Measurements from ENCODE around the gene ARHGEF4.
A peak's percentile ranks its signal among the peaks of the same experiment; 100 is the strongest.
"Not testable (repeated sequence)": the region's sequence is repeated elsewhere in the genome, so short reads cannot be mapped to it uniquely, and the experiment has no call there.

The ARHGEF4 gene

DNA sequence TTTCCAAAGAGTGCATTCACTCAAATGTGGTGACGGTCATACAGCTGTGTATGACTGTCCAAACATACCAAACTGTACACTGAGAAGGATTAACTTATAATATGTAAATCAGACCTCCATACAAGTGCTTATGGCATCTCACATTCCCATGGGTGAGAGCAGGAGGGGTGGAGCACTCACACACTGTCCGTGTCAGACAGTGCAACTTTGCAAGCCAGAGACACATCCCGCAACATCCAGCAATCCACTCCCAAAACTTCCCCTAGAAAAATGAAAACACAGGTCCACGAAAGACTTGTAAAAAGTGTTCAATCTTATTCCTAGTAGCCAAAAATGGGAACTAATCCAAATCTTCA is 220.2 kb downstream of the ARHGEF4 start:
- no peak for DNase-seq

- DNase-seq, result no peak
These were observed 221.6 kb downstream of the ARHGEF4 start for GRCh38 chr2:131058214-131058843.

DNA sequence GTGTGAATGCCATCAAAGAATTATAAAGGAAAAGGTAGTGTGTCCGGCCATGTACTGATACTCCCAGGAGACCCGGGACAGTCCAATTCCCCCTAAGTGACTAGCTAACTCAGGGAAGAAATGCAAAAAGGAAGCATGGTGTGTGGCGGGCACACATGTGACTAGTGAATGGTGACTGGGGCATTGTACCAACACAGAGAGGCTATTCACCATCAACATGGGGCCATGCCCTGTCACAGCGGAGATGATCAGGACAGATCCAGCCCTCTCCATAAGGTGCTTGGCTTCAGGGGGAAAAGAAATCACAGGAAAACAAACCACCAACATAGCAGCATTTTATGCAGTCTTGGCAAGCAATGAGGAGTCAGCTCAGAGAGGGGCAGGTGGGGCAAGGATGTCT is 222.2 kb downstream of the ARHGEF4 start:
- no peak for DNase-seq

GRCh38 chr2:131063501-131064283 is 227.0 kb downstream of the ARHGEF4 start:
- DNase-seq, result no peak

DNA sequence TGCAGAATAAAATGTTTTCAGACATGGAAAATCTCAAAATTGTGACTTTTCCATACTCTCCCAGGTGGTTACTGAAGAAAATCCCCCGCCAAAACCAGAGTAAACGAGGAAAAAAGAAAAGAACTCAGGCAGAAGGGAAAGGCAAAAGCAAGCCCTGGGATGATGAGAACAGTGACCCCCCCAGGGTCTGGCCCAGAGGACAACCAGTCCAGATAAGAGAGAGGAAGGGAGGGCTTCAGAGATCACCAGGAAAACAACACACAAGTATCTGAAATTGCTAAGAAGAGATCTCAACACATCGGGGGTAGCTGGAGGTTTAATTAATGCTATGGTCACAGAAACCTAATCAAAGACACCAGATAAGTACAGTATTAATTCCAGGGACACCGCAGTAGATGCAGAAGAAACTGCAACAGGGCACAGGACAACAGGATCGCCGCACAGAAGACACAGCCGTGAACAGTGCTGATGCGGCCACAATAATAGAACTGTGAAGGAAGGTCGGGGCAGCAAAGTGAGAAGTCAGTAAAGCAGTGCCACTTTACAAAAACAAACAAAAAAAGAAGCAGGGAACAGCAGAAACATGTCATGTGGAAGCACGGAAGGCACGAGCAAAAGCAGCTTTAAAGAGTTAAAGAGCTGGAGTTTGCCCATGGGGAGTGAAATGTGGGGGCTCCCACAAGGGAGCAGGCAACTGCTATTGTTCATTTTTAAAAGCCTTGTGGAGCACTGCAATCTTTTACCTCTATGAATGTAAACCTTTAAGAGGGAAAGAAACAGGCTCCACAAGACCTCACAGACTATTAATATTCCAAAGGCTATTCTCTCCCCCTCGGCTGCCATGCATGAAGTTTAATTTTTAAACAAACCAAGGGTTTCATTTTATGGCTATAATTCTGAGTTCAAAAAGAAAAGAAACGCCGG is 228.1 kb downstream of the ARHGEF4 start:
- no peak for DNase-seq

GRCh38 chr2:131067465-131068125 is 230.9 kb downstream of the ARHGEF4 start:
- no peak for DNase-seq

GRCh38 chr2:131068172-131068571 is 231.5 kb downstream of the ARHGEF4 start:
- DNase-seq, result not testable (repeated sequence)

DNA sequence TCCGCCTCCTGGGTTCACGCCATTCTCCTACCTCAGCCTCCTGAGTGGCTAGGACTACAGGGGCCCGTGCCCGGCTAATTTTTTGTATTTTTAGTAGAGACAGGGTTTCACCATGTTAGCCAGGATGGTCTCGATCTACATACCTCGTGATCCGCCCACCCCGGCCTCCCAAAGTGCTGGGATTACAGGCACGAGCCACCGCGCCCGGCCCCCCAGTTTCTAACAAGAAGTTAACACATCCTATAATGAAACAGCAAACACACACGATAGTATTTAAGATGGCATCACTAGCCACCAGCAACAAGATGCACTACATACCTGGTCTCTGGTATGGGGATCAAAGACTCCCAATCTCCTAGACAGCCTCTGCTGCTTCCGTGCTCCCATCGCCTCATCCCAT is 238.9 kb downstream of the ARHGEF4 start:
- not testable (repeated sequence) for DNase-seq

GRCh38 chr2:131076707-131077106 is 240.0 kb downstream of the ARHGEF4 start:
- DNase-seq, result no peak

GRCh38 chr2:131077182-131077846 is 240.6 kb downstream of the ARHGEF4 start:
- DNase-seq, result no peak

GRCh38 chr2:131077966-131078365 is 241.3 kb downstream of the ARHGEF4 start:
- no peak for DNase-seq

- not testable (repeated sequence) for DNase-seq
These were observed 243.2 kb downstream of the ARHGEF4 start for GRCh38 chr2:131079931-131080330.

- DNase-seq, result no peak
These were observed 244.5 kb downstream of the ARHGEF4 start for GRCh38 chr2:131081190-131081589.

GRCh38 chr2:131085646-131086045 is 248.9 kb downstream of the ARHGEF4 start:
- no peak for DNase-seq

- no peak for DNase-seq
These were observed 255.8 kb downstream of the ARHGEF4 start for GRCh38 chr2:131092458-131093005.

- DNase-seq, result peak; percentile 78
These were observed 256.4 kb downstream of the ARHGEF4 start, which contains the start of gene FAM168B for GRCh38 chr2:131093006-131093695. Gene FAM168B (minus strand): TSS chr2:131093460. CDS start chr2:131082646, 10,814 bp downstream.

- DNase-seq, result no peak
These were observed 257.2 kb downstream of the ARHGEF4 start for GRCh38 chr2:131093696-131094462.

GRCh38 chr2:131094463-131095281 is 258.0 kb downstream of the ARHGEF4 start:
- no peak for DNase-seq
